ENCODE measurements around the gene ALDH2. TPM values are rescaled to one million over a fixed set of nuclear protein-coding genes. Genes with fewer than 3 reads are reported as not detected.
A peak's percentile ranks its signal among the peaks of the same experiment; 100 is the strongest.

ALDH2 gene
- total and polyA plus RNA-seq, 2 donors (not counting 1 experiment from before 2014, with no cell fraction given), result 7.0 to 22.3 TPM

DNA sequence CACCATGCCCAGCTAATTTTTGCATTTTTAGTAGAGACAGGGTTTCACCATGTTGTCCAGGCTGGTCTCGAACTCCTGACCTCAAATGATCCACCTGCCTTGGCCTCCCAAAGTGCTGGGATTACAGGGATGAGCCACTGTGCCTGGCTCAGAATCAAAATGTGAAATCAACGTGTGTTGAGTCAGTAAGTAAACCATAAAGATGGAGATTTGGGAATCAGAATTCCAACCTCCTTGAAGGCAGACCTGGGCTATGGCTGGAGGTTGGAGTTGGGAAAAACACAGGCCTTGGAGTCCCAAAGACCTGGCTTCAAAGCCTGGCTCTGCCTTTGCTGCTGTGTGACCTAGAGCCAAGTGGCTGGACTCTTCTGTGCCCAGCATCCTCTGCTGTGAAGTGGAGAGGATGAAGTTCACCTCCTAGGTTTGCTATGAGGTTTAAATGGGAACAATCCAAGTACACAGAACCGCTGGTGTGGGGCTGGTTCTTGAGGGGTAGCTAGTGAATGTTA, 10.2 kb downstream of the ALDH2 start:
- Histone ChIP-seq H4K20me1 (ENCODE audit: control insufficient read depth, insufficient read depth, low read length, poor library complexity, severe bottlenecking) (no peaks in the 10 kb centered on the region), H3K79me2 (ENCODE audit: control insufficient read depth, insufficient read depth, low read length) (no peaks in the 10 kb centered on the region), H3K27ac (ENCODE audit: low read length in 2 of 2) (no peak overlapping the region), H2AFZ (ENCODE audit: insufficient read depth, low read depth, low read length, poor library complexity, severe bottlenecking) (no peak overlapping the region), H3K27me3 (replicated peaks in 1 of 4; ENCODE audit: control extremely low read depth in 1 of 4, control insufficient read depth in 3 of 4, insufficient read depth in 4 of 4, low read length in 3 of 4) (no peaks in the 10 kb centered on the region), H3K4me3 (ENCODE audit: control extremely low read depth in 1 of 5, extremely low read depth in 1 of 5, insufficient read depth in 1 of 5, low read depth in 2 of 5, low read length in 4 of 5) (no peak overlapping the region), H3K9ac (ENCODE audit: low read length) (no peak overlapping the region), H3K4me1 (ENCODE audit: control insufficient read depth in 2 of 2, insufficient read depth in 2 of 2, low read length in 2 of 2) (peaks cover 31 to 32% of the 10 kb centered on the region in 2 donors), H3K9me3 (ENCODE audit: control extremely low read depth in 1 of 3, control insufficient read depth in 2 of 3, insufficient read depth in 1 of 3, low read length in 2 of 3) (peaks cover 0 to 7% (median 2%) of the 10 kb centered on the region in 3 donors), H3K4me2 (replicated peaks; ENCODE audit: low read depth, low read length, poor library complexity, severe bottlenecking) (no peak overlapping the region), H3K36me3 (replicated peaks in 1 of 2; ENCODE audit: control extremely low read depth in 1 of 2, control insufficient read depth in 1 of 2, extremely low read depth in 1 of 2, insufficient read depth in 2 of 2, low read length in 1 of 2) (no peaks in the 10 kb centered on the region)
- Mint-ChIP-seq H3K4me3 (peak overlapping the region; percentile 32), H3K9me3 (ENCODE audit: insufficient read depth) (no peaks in the 10 kb centered on the region), H3K4me1 (peaks cover 36% of the 10 kb centered on the region), H3K27me3 (no peaks in the 10 kb centered on the region), H3K27ac (peak overlapping the region; percentile 56)
- DNase-seq, result no peak
- ChIA-PET CTCF (interaction anchor here (2.4 kb wide), 1 partner anchor 10 kb away, joined by 8 read pairs; the partner anchor contains the start of gene ALDH2), POLR2A (interaction anchor here (2.6 kb wide), 1 partner anchor 10 kb away, joined by 18 read pairs; the partner anchor contains the start of gene ALDH2)
- 100% methylated on average over 3 of the region's 3 CpGs for WGBS (ENCODE audit: insufficient coverage)
- no peak for ATAC-seq (ENCODE audit: low read depth)
- TF ChIP-seq EZH2 (IDR thresholded peaks at IDR 0.05; ENCODE audit: borderline replicate concordance, insufficient read depth, low read depth, low read length, poor library complexity, severe bottlenecking), result no peak
- TF ChIP-seq CTCF (IDR thresholded peaks at IDR 0.05), result no peak
- intact Hi-C loops (cut with micrococcal nuclease), result no loop called here

GRCh38 chr12:111777345-111778045, 10.8 kb downstream of the ALDH2 start:
- POLR2A ChIA-PET, result interaction anchor here (2.6 kb wide), 1 partner anchor 11 kb away, joined by 18 read pairs; the partner anchor contains the start of gene ALDH2

More at GRCh38 chr12:111777345-111778045, 10.8 kb downstream of the ALDH2 start:
- Histone ChIP-seq H3K9ac (ENCODE audit: low read length) (no peak overlapping the region), H3K4me2 (replicated peaks; ENCODE audit: low read depth, low read length, poor library complexity, severe bottlenecking) (no peak overlapping the region), H3K79me2 (ENCODE audit: control insufficient read depth, insufficient read depth, low read length) (no peaks in the 10 kb centered on the region), H3K4me3 (ENCODE audit: control extremely low read depth in 1 of 5, extremely low read depth in 1 of 5, insufficient read depth in 1 of 5, low read depth in 2 of 5, low read length in 4 of 5) (no peak overlapping the region), H3K9me3 (ENCODE audit: control extremely low read depth in 1 of 3, control insufficient read depth in 2 of 3, insufficient read depth in 1 of 3, low read length in 2 of 3) (peaks cover 0 to 7% (median 2%) of the 10 kb centered on the region in 3 donors), H3K27ac (ENCODE audit: low read length in 2 of 2) (no peak overlapping the region), H3K4me1 (ENCODE audit: control insufficient read depth in 2 of 2, insufficient read depth in 2 of 2, low read length in 2 of 2) (peaks cover 31 to 32% of the 10 kb centered on the region in 2 donors), H2AFZ (ENCODE audit: insufficient read depth, low read depth, low read length, poor library complexity, severe bottlenecking) (no peak overlapping the region), H3K36me3 (replicated peaks in 1 of 2; ENCODE audit: control extremely low read depth in 1 of 2, control insufficient read depth in 1 of 2, extremely low read depth in 1 of 2, insufficient read depth in 2 of 2, low read length in 1 of 2) (no peaks in the 10 kb centered on the region), H4K20me1 (ENCODE audit: control insufficient read depth, insufficient read depth, low read length, poor library complexity, severe bottlenecking) (no peaks in the 10 kb centered on the region), H3K27me3 (replicated peaks in 1 of 4; ENCODE audit: control extremely low read depth in 1 of 4, control insufficient read depth in 3 of 4, insufficient read depth in 4 of 4, low read length in 3 of 4) (no peaks in the 10 kb centered on the region)
- intact Hi-C loops (cut with micrococcal nuclease), result no loop called here
- H3K9me3 Mint-ChIP-seq (ENCODE audit: insufficient read depth), result no peaks in the 10 kb centered on the region
- TF ChIP-seq EZH2 (IDR thresholded peaks at IDR 0.05; ENCODE audit: borderline replicate concordance, insufficient read depth, low read depth, low read length, poor library complexity, severe bottlenecking) (no peak), CTCF (IDR thresholded peaks at IDR 0.05) (no peak)
- no peak for ATAC-seq (ENCODE audit: low read depth)
- H3K27ac Mint-ChIP-seq, result peak overlapping the region; percentile 56
- peak overlapping the region; percentile 32 for H3K4me3 Mint-ChIP-seq
- H3K4me1 Mint-ChIP-seq, result peaks cover 36% of the 10 kb centered on the region
- DNase-seq, result no peak
- 90% methylated on average over 14 of the region's 16 CpGs for WGBS (ENCODE audit: insufficient coverage)
- CTCF ChIA-PET, result no interaction called here
- no peaks in the 10 kb centered on the region for H3K27me3 Mint-ChIP-seq

All from B cell (primary cell).